Fibroblast of pulmonary artery (primary cell): ENCODE measurements around the gene ZFP90.
A peak's percentile ranks its signal among the peaks of the same experiment; 100 is the strongest.
"Not testable (repeated sequence)": the region's sequence is repeated elsewhere in the genome, so short reads cannot be mapped to it uniquely, and the experiment has no call there.

Source experiments
- DNase-seq: peaks from one replicate; pipeline ENCODE4 v3.0.0-alpha.2; 2010; ENCODE audit warnings: low read depth
- H3K4me3 ChIP-seq: replicated peaks from 2 replicates; pipeline ENCODE4 v1.5.1; 2011; ENCODE audit warnings: low read depth, mild to moderate bottlenecking, control low read depth, low read length, moderate library complexity
- CTCF ChIP-seq: IDR thresholded peaks from 2 replicates; pipeline ENCODE4 v1.5.1; 2011; ENCODE audit warnings: mild to moderate bottlenecking, control low read depth, low read length, inconsistent platforms; ENCODE audit errors: missing control alignments

The ZFP90 gene

GRCh38 chr16:68493412-68494070 lies 45.5 kb upstream of the ZFP90 start:
- H3K4me3 ChIP-seq, result no peak overlapping the region
- no peak for TF ChIP-seq CTCF
- DNase-seq, result no peak

GRCh38 chr16:68494261-68494660 lies 44.8 kb upstream of the ZFP90 start:
- DNase-seq, H3K4me3 ChIP-seq: not testable (repeated sequence)

- DNase-seq, result no peak
Measured at GRCh38 chr16:68496689-68497088, 42.4 kb upstream of the ZFP90 start.

GRCh38 chr16:68499006-68499405 lies 40.1 kb upstream of the ZFP90 start:
- DNase-seq, result peak; percentile 10
- no peak for TF ChIP-seq CTCF
- no peak overlapping the region for H3K4me3 ChIP-seq

More at GRCh38 chr16:68496689-68497088, 42.4 kb upstream of the ZFP90 start:
- no peak overlapping the region for H3K4me3 ChIP-seq
- no peak for TF ChIP-seq CTCF

- no peak overlapping the region for H3K4me3 ChIP-seq
- no peak for DNase-seq
- no peak for TF ChIP-seq CTCF
Measured at GRCh38 chr16:68503334-68503733, 35.8 kb upstream of the ZFP90 start.

GRCh38 chr16:68504066-68504465 lies 35.0 kb upstream of the ZFP90 start:
- no peak for DNase-seq
- no peak for TF ChIP-seq CTCF
- no peak overlapping the region for H3K4me3 ChIP-seq

GRCh38 chr16:68506331-68507053 lies 32.6 kb upstream of the ZFP90 start:
- DNase-seq, result no peak
- TF ChIP-seq CTCF, result no peak
- no peak overlapping the region for H3K4me3 ChIP-seq
